Endothelial cell (in vitro differentiated cells): ENCODE results near the gene ZNF821. TPM values are rescaled to one million over a fixed set of nuclear protein-coding genes. Genes with fewer than 3 reads are reported as not detected.

Source experiments
- DNase-seq: peaks from one replicate; pipeline ENCODE4 v3.0.0; 2021; ENCODE audit warnings: low spot score
- H3K27ac Mint-ChIP-seq: one replicate; pipeline ENCODE4 v1.8.0; 2021; ENCODE audit warnings: mixed read lengths, inconsistent platforms; ENCODE audit not compliant: unreplicated experiment
- H3K27me3 Mint-ChIP-seq: one replicate; pipeline ENCODE4 v1.8.0; 2021; ENCODE audit warnings: mild to moderate bottlenecking, moderate library complexity, mixed read lengths, inconsistent platforms; ENCODE audit not compliant: unreplicated experiment
- H3K36me3 Mint-ChIP-seq: one replicate; pipeline ENCODE4 v1.8.0; 2021; ENCODE audit warnings: mild to moderate bottlenecking, low read depth, mixed read lengths, inconsistent platforms; ENCODE audit not compliant: unreplicated experiment
- H3K4me1 Mint-ChIP-seq: one replicate; pipeline ENCODE4 v1.8.0; 2021; ENCODE audit warnings: mild to moderate bottlenecking, mixed read lengths, inconsistent platforms; ENCODE audit not compliant: unreplicated experiment
- H3K4me3 Mint-ChIP-seq: one replicate; pipeline ENCODE4 v1.8.0; 2021; ENCODE audit warnings: mild to moderate bottlenecking, mixed read lengths, inconsistent platforms; ENCODE audit not compliant: unreplicated experiment
- H3K9me3 Mint-ChIP-seq: one replicate; pipeline ENCODE4 v1.8.0; 2021; ENCODE audit warnings: mixed read lengths, inconsistent platforms; ENCODE audit not compliant: unreplicated experiment
- total RNA-seq: library from RNA; stranded (reverse); fragmentation: NEBNext Ultra II Directional; extraction: Animal tissue kit (Norgen Biotek cat#: 25700); gene quantifications from one replicate; pipeline ENCODE4 v1.2.1, GENCODE V29; 2021; ENCODE audit not compliant: unreplicated experiment
- TF ChIP-seq, protein P1 (sequence below): fragments of 200-600 bp; sonication (generic); IDR thresholded peaks from one replicate; pipeline ENCODE4 v1.5.0; 2021; ENCODE audit warnings: antibody characterized with exemption; ENCODE audit not compliant: unreplicated experiment

Gene ZNF821
- total RNA-seq, 1 donor from 2014 or later, result 17.7 TPM

DNA sequence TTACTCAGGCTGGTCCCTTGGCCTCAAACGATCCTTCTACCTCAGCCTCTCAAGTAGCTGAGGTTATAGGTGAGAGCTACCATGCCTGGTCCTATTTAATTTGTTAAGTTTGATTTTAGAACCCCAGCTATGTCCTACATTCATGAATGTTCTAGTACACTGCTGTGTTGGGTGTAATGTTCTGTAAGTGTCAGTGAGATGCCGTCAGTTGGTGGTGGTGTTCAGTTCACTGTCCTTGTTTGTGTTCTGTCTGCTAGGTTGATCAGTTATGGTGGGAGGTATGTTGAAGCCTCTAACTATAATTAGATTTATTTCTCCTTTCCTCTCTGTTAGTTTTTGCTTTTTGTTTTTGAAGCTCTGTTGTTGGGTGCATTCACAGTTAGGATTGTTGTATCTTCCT is 19.6 kb upstream of the ZNF821 start:
- Mint-ChIP-seq H3K4me1 (peaks cover 6% of the 10 kb centered on the region), H3K36me3 (no peaks in the 10 kb centered on the region), H3K9me3 (no peaks in the 10 kb centered on the region), H3K4me3 (no peak overlapping the region), H3K27ac (no peak overlapping the region), H3K27me3 (no peaks in the 10 kb centered on the region)
- no peak for DNase-seq
- TF ChIP-seq, protein P1, sequence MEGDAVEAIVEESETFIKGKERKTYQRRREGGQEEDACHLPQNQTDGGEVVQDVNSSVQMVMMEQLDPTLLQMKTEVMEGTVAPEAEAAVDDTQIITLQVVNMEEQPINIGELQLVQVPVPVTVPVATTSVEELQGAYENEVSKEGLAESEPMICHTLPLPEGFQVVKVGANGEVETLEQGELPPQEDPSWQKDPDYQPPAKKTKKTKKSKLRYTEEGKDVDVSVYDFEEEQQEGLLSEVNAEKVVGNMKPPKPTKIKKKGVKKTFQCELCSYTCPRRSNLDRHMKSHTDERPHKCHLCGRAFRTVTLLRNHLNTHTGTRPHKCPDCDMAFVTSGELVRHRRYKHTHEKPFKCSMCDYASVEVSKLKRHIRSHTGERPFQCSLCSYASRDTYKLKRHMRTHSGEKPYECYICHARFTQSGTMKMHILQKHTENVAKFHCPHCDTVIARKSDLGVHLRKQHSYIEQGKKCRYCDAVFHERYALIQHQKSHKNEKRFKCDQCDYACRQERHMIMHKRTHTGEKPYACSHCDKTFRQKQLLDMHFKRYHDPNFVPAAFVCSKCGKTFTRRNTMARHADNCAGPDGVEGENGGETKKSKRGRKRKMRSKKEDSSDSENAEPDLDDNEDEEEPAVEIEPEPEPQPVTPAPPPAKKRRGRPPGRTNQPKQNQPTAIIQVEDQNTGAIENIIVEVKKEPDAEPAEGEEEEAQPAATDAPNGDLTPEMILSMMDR, result no peak

GRCh38 chr16:71902656-71903365 is 18.8 kb upstream of the ZNF821 start:
- Mint-ChIP-seq H3K27me3 (no peaks in the 10 kb centered on the region), H3K4me3 (no peak overlapping the region), H3K4me1 (peaks cover 6% of the 10 kb centered on the region), H3K9me3 (no peaks in the 10 kb centered on the region), H3K27ac (no peak overlapping the region), H3K36me3 (no peaks in the 10 kb centered on the region)
- TF ChIP-seq, protein P1, result no peak
- no peak for DNase-seq

DNA sequence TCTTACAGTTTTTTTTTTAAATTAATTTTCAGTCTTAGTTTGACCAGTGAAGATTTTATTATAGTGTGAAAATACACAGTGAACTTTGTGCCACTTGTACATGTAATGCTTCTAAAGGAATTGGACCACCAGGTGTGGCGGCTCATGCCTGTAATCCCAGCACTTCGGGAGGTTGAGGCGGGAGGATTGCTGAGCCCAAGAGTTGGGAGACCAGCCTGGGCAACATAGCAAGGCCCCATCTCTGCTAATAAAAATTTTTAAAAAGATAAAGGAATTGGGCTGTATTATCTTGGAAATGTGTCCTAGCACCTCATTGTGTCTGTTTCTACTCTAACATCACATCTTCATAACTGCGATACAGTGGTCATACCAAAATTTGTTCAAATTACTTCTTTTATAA is 15.2 kb upstream of the ZNF821 start:
- H3K4me1 Mint-ChIP-seq, result peaks cover 9% of the 10 kb centered on the region
- H3K4me3 Mint-ChIP-seq, result no peak overlapping the region
- H3K27ac Mint-ChIP-seq, result no peak overlapping the region
- H3K27me3 Mint-ChIP-seq, result peaks cover 7% of the 10 kb centered on the region
- H3K9me3 Mint-ChIP-seq, result no peaks in the 10 kb centered on the region
- TF ChIP-seq, protein P1, result no peak
- peaks cover 4% of the 10 kb centered on the region for H3K36me3 Mint-ChIP-seq
- DNase-seq, result no peak

DNA sequence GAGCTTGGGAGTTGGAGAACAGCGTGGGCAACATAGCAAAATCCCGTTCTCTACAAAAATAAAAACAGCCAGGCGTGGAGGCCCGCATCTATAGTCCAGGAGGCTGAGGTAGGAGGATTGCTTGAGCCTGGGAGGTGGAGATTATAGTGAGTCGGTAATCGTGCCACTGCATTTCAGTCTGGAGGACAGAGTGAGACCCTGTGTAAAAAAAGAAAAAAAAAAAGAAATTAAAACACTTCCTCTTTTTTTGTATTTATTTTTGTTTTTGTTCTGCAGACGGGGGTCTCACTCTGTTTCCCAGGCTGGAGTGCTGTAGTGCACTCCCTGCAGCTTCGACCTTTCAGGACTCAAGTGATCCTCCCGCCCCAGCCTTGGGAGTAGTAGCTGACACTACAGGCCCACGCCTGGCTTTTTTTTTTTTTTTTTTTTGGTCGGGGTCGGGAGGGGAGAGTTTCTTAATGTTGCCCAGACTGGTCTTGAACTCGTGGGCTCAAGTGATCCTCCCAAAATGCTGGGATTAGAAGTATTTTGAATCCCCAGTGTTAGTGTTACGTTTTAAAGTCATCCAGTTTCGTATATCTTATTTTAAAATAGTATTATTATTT is 12.9 kb upstream of the ZNF821 start:
- peaks cover 10% of the 10 kb centered on the region for H3K27me3 Mint-ChIP-seq
- no peak for DNase-seq
- peaks cover 9% of the 10 kb centered on the region for H3K4me1 Mint-ChIP-seq
- TF ChIP-seq, protein P1, result no peak
- H3K4me3 Mint-ChIP-seq, result peak overlapping the region; percentile 99
- H3K36me3 Mint-ChIP-seq, result peaks cover 4% of the 10 kb centered on the region
- H3K27ac Mint-ChIP-seq, result peak overlapping the region; percentile 99
- H3K9me3 Mint-ChIP-seq, result no peaks in the 10 kb centered on the region
